GOT3 (cell line): ENCODE data around the gene SATL1.
"Not testable (repeated sequence)": the region's sequence is repeated elsewhere in the genome, so short reads cannot be mapped to it uniquely, and the experiment has no call there.

Source experiments
- DNase-seq: peaks from one replicate; lab custom pipeline; 2025; ENCODE audit warnings: mixed read lengths; lab: John Stamatoyannopoulos, UW

The SATL1 gene

DNA sequence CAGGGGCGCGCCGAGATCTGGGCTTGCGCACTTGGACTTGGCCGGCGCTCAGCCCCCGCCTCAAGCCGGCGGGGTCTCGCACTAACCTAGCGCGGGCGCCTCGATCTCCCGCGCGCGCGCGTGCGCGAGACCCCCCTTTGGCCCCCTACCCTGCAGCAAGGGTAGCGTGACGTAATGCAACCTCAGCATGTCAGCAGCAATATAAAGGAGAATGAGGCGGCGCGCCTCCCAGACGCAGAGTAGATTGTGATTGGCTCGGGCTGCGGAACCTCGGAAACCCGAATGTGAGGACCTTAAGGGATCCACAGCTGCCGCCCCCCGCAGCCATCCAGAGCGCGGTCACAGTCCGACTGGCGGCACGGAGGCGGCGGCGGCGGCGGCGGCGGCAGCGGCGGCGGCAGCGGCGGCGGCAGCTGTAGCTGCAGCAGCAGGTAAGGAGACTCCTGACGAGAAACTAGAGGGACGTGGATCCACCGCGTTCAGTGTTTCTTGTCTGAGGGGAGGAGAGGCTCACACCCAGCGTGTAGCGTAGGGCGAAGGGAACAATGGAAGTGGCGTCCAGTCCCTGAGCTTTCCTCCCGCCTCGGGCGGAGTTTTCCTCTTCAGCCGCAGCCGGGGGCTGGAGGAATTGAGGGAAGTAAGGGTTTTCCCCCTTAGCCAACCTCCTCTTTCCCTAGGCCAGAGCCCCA lies at the start of gene SATL1, which contains the start of gene ZNF711:
Gene SATL1 (minus strand): TSS at position 19 of the 689 bp plus-strand sequence. CDS start 134,811 bp downstream, outside the sequence.
Gene ZNF711 (plus strand): TSS at position 231 of the 689 bp plus-strand sequence. CDS start 3,582 bp downstream, outside the sequence.
- no peak for DNase-seq

DNA sequence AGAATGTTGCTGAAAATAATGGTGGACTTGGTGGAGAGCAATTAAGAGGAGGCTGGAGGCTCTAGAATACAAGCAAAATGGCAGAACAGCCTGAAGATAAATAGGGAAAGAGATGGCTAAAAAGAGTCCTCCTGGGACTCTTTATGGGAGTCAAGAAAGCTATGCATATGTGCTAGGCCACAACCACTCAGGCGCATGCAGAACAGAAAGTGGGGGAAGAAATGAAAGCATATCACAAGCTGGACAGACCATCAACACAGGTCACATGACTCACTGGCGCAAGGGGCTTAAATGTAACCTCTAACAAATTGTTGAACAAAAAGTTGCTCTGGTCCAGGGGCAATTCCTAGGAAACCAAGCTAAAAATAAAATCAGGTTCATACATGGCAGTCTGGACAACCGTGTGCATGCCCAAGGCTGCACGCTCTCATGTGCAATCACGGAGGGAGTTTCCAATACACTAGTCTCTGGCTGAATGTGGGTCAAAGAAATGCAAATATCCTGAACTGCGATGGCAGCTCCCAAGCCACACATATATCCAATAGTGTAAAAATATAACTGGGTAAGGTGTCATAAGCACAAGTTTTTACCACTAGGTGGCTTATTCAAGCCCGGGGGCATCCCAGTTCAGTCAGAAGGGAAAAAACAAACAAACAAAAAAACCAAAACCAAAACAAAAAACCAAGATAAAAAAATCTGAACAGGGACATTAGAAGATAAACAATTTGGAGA lies 45.6 kb upstream of the SATL1 start:
- DNase-seq = no peak

- DNase-seq = not testable (repeated sequence)
Measured at GRCh38 chrX:85285286-85285685, 41.7 kb upstream of the SATL1 start.

DNA sequence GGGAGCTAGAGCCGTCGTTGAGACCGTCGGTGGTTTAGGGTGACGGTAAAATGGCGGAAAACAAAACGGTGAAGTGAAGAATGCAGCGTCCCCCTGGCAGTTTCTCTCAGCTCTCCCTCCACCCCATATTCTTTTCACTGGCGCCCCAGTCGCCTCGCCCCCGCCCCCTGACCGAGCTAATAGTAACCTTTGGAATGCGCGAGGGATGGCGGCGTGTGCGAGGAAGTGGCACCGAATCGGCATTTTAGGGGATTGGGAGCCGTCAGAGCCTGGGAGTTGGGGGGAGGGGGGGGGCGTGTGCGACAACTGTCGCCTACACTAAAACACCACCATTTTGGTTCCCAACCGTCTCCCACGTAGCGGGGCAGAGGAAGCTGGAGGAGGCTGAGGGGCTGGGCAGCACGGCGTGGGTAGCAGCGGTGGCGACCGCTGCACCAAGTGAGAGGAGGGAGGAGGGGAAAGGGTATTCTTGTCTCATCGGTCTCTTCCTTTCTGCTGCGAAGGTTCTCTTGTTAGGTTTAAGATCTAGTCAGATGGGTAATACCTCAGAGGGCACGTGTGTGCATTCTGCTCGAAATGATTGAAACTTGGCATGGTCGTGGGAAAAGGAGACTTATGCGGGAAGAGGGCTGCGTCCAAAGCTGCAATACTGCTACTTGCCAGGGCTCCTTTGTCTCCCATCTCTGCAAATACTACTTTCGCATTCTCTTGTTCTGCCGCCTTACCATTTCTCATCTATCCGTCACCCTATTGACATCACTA lies 1.1 kb upstream of the SATL1 start:
- DNase-seq = no peak

GRCh38 chrX:85243155-85243554 lies 424 bp downstream of the SATL1 start:
- DNase-seq = no peak

DNA sequence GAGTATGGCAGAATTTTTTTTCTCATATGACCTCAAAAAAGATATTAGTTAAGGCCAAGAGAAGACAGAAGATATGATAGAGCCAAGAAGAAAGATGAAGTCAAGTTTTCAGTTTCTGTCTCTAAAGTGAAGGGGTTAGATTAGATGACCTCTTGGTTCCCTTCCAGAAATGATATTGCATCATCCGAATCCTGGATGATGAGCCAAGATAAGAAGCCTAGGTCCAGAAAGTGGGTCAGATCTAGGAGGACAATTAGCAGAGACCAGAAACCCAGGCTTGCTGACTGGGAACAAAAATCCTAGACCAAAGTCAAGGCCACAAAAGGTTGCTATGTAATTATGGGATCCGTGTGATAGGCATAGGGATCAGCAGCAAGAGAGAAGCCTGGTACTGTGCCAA lies 20.2 kb downstream of the SATL1 start:
- DNase-seq = no peak

DNA sequence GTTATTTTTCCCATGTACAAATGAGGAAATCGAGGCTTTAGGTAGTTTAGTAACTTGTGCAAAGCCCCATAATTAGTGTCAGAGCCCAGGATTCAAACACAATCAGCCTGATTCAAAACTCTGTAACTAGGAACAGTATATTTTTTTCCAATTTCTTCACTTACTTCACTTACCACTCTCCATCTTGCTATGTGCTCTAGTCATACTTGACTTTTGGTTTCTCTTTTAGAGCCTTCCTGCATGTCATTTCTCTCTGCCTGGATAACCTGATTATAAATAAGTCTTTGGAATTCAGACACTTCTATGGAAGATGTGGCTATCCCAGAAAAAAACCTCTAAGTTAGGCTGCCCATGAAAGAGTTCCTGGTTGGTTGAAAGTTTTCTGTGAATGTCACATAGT lies 22.2 kb downstream of the SATL1 start:
- no peak for DNase-seq

GRCh38 chrX:85215946-85216345 lies 27.6 kb downstream of the SATL1 start:
- no peak for DNase-seq

- no peak for DNase-seq
Measured at GRCh38 chrX:85213792-85214530, 29.6 kb downstream of the SATL1 start.

DNA sequence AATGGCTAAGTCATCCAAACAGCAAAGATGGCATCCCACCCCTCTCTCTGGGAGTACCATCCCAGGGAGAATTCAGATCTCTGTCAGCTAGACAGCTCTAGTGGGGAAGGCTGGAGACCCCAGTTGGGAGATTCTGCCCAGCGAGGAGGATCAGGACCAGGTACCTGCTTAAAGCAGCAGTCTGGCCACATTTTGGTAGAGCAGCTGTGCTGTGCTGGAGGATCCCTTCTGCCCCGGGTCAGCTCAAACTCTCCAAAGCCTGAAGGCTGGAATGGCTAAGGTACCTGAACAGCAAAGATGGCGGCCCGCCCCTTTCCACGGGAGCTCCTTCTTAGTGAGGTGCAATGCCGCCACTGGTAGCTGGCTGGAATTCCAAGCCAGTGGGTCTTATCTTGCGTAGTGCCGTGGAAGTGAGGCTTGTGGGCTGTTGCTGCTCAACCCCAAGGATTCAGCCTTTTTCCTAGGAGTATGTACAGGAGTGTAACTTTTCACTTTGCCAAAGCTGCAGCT lies 40.1 kb downstream of the SATL1 start:
- DNase-seq = no peak

GRCh38 chrX:85196319-85196718 lies 47.3 kb downstream of the SATL1 start:
- no peak for DNase-seq

- no peak for DNase-seq
Measured at GRCh38 chrX:85159644-85160043, 83.9 kb downstream of the SATL1 start.

- DNase-seq = no peak
Measured at GRCh38 chrX:85140964-85141363, 102.6 kb downstream of the SATL1 start.

DNA sequence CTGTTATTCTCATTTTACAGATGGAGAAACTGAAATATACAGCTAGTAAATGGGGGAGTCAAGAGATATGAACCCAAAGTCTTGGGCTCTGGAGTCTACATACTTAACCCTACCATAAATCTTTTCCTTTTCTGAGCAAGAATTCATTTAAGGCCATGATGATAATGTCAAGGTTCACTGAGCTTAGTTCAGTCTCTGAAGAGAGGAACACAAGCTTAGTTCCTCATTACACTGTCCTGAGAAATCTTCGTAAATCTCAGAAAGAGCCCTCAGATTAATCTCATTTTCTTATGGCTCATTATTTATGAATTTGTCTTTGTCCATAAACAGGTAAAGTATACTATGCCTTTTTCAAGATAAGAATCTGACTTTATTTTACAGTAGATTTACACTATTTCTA lies 104.2 kb downstream of the SATL1 start:
- no peak for DNase-seq

DNA sequence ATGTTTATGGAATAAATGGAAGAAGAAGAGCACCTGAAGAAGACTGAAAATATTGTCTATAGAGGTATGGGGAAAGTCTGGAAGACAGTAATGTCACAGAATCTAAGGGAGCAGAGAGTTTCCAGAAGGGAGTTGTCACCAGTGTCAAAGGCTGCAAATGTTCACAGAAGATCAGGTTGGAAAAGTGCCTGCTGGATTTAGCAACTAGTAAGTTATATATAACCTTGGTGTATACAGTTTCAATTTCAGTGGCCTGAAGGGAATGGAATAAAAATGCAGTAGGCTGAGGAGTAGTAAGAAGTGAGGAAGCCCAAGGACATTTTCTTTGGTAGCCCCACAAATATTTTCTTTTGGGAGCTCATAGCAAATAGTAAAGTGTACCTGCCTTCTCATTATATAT lies 107.2 kb downstream of the SATL1 start:
- no peak for DNase-seq

DNA sequence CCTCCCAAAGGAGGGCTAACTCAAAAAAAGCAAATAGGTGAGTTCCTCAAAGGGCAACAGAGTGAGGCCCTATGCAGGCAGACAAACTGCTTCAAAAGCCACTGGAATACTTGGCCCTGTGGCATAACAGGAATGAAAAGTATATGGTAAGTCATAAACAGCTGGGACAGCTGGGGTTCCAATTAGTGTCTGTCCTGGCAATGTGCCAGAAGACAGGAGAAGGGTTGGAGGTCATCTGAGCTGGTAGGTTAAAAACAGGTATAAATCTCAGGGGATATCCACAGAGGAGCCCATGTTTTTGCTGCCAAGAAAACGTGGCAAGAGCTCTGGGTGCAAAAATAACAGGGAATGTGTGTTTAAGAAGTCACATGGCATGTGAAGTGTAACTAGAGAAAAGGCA lies 128.3 kb downstream of the SATL1 start:
- no peak for DNase-seq

DNA sequence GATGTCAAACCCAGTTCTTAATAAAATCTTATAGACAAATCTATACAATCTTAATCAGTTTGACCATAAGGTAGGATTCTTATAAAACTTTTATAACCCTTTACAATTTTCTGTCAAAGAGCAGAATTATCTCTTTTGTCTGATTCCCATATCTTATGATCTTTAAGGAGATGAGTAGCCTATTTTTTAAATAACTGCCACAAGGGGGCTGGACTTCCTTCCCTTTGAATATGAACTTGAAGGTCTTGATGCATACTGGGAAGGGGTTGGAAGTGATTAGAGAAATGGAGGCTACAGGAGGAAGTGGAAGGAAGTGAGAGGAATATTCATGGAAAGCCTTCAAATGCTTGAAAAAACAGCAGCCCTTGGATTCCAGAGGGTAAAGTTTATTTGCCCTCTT lies 128.8 kb downstream of the SATL1 start:
- DNase-seq = no peak

- DNase-seq = no peak
Measured at GRCh38 chrX:85114171-85114570, 129.4 kb downstream of the SATL1 start.

GRCh38 chrX:85113746-85114145 lies 129.8 kb downstream of the SATL1 start:
- no peak for DNase-seq

DNA sequence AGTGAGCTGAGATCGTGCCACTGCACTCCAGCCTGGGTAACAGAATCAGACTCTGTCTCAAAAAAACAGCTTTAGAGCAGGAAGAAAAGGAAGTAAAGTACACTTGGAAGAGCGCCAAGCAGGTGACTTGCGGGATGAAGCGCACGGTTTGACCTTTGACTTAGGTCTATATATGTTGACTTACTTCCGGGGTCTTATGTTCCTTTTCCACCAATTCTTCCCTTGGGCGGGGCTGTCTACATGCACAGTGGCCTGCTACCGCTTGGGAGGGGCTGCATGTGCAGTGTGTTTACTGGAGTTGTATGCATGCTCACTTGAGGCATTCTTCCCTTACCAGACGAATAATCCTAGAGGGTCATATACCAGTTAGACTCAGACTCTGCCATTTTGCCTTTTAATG lies 131.3 kb downstream of the SATL1 start:
- no peak for DNase-seq

- DNase-seq = no peak
Measured at GRCh38 chrX:85111347-85111746, 132.2 kb downstream of the SATL1 start.

DNA sequence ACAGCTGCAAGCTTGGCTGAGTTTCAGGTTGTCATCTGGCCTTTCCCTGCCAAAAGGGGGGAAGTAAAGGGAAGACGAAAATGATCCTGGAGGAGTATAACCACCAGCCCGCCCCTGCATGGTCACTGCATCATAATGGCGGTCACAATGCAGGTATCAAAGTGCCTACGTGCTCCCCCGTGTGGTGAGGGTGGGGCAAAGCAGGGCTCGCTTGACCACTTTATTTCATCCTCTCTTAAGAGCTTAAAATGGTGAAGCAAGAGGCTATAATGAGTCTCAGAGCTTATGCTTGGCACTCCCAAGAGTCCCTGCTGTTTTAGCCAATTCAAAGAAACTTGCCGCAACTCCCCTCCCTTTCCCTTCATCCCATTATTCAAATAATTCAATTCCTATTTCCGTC lies 134.3 kb downstream of the SATL1 start:
- no peak for DNase-seq
